Activated naive CD8-positive, alpha-beta T cell treated with anti-CD3 and anti-CD28 coated beads, Interleukin-2, amount 10 ng/mL, durations not matched to agents 7 days and 5 days (primary cell): ENCODE data around the gene XPOT. TPM values are rescaled to one million over a fixed set of nuclear protein-coding genes. Genes with fewer than 3 reads are reported as not detected.

ENCODE experiments used
- ATAC-seq: fragments of 150-1000 bp; cut with Tn5 transposase; one replicate; pipeline ENCODE4 v1.10.0; 2021; ENCODE audit warnings: low read depth, moderate library complexity
- POLR2A ChIA-PET: fragments of 350-600 bp; sonication (Branson Sonifier 250); formaldehyde crosslinking; loops from one replicate; lab custom pipeline; 2021; ENCODE audit warnings: antibody characterized with exemption; lab: Charles Lee
- DNase-seq: peaks from one replicate; pipeline ENCODE4 v3.0.0; 2021
- H3K27ac Mint-ChIP-seq: one replicate; pipeline ENCODE4 v1.8.0; 2022; ENCODE audit warnings: mild to moderate bottlenecking, mixed read lengths
- H3K27me3 Mint-ChIP-seq: one replicate; pipeline ENCODE4 v1.8.0; 2022; ENCODE audit warnings: mild to moderate bottlenecking, moderate library complexity, mixed read lengths
- H3K36me3 Mint-ChIP-seq: one replicate; pipeline ENCODE4 v1.8.0; 2021; ENCODE audit warnings: mild to moderate bottlenecking, mixed read lengths
- H3K4me1 Mint-ChIP-seq: one replicate; pipeline ENCODE4 v1.8.0; 2021; ENCODE audit warnings: mixed read lengths
- H3K4me3 Mint-ChIP-seq: one replicate; pipeline ENCODE4 v1.8.0; 2022; ENCODE audit warnings: mild to moderate bottlenecking, moderate library complexity, mixed read lengths
- H3K9me3 Mint-ChIP-seq: one replicate; pipeline ENCODE4 v1.8.0; 2021; ENCODE audit warnings: mixed read lengths
- total RNA-seq, 2 experiments: library from RNA; stranded (reverse); gene quantifications; one replicate each; pipeline ENCODE4 v1.2.3, GENCODE V29; 2021

Gene XPOT
- total RNA-seq, 2 experiments from 2014 or later: 98.7 to 107 TPM

- Mint-ChIP-seq H3K4me3 (no peak overlapping the region), H3K27me3 (no peaks in the 10 kb centered on the region), H3K36me3 (peaks cover 12% of the 10 kb centered on the region), H3K27ac (no peak overlapping the region), H3K9me3 (no peaks in the 10 kb centered on the region), H3K4me1 (peaks cover 37% of the 10 kb centered on the region)
- ATAC-seq: no peak
- DNase-seq: no peak
- POLR2A ChIA-PET: interaction anchor here (1.3 kb wide), 1 partner anchor 11 kb away, joined by 5 read pairs; no protein-coding TSS in a partner anchor
Observed at GRCh38 chr12:64457466-64457865, 53.3 kb downstream of the XPOT start.

DNA sequence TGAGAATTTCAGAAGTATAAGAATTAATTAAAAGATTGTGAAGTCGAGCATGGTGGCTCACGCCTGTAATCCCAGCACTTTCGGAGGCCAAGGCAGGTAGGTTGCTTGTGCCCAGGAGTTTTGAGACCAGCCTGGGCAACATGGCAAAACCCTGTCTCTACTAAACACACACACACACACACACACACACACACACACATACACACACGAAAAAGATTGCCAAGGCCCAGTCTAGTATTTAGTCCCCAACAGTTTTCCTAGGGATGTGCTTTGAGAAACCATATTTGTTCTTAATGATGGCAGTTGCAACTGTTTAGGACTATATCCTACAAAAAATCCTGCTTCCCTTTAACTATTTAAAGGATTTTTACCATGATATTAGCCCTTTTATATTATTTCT lies 53.7 kb downstream of the XPOT start:
- Mint-ChIP-seq H3K4me1 (peaks cover 36% of the 10 kb centered on the region), H3K4me3 (no peak overlapping the region), H3K9me3 (no peaks in the 10 kb centered on the region), H3K27me3 (no peaks in the 10 kb centered on the region), H3K27ac (no peak overlapping the region), H3K36me3 (peaks cover 12% of the 10 kb centered on the region)
- DNase-seq: no peak
- POLR2A ChIA-PET: interaction anchor here (1.5 kb wide), 1 partner anchor 54 kb away, joined by 4 read pairs; the partner anchor contains the start of gene XPOT
- no peak for ATAC-seq

GRCh38 chr12:64459394-64459891 lies 55.3 kb downstream of the XPOT start:
- POLR2A ChIA-PET: interaction anchor here (1.5 kb wide), 1 partner anchor 56 kb away, joined by 4 read pairs; the partner anchor contains the start of gene XPOT
- peak overlapping the region; percentile 84 for H3K4me3 Mint-ChIP-seq
- DNase-seq (no peak), ATAC-seq (peak; percentile 50)
- no peaks in the 10 kb centered on the region for H3K27me3 Mint-ChIP-seq
- H3K4me1 Mint-ChIP-seq: peaks cover 30% of the 10 kb centered on the region
- no peaks in the 10 kb centered on the region for H3K9me3 Mint-ChIP-seq
- H3K27ac Mint-ChIP-seq: peak overlapping the region; percentile 95
- peaks cover 12% of the 10 kb centered on the region for H3K36me3 Mint-ChIP-seq

GRCh38 chr12:64461634-64462414 lies 57.6 kb downstream of the XPOT start:
- H3K27ac Mint-ChIP-seq: no peak overlapping the region
- POLR2A ChIA-PET: no interaction called here
- no peak for ATAC-seq
- H3K9me3 Mint-ChIP-seq: no peaks in the 10 kb centered on the region
- no peaks in the 10 kb centered on the region for H3K27me3 Mint-ChIP-seq
- DNase-seq: no peak
- peaks cover 19% of the 10 kb centered on the region for H3K36me3 Mint-ChIP-seq
- peaks cover 20% of the 10 kb centered on the region for H3K4me1 Mint-ChIP-seq
- no peak overlapping the region for H3K4me3 Mint-ChIP-seq

DNA sequence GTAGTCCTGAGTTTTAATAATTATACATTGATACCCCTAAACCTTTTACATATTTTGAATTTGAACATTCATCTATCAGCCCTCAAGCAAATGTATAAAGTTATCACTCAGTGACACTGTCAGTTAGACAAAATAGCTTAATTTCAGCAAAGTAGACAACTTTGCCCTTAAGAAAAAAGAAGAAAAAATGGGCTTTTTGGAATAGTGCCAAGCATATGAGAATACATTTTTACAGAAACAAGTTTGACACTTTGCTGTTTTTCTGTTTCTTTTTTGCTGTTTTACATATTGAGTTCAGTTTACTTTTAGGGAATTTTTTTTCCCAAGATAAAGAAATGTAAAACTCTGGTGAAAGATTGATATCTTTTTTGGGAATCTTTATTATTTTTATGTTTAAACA lies 62.0 kb downstream of the XPOT start:
- no peak for ATAC-seq
- Mint-ChIP-seq H3K36me3 (peaks cover 29% of the 10 kb centered on the region), H3K27ac (no peak overlapping the region), H3K27me3 (no peaks in the 10 kb centered on the region), H3K4me3 (no peak overlapping the region), H3K4me1 (peaks cover 7% of the 10 kb centered on the region), H3K9me3 (no peaks in the 10 kb centered on the region)
- POLR2A ChIA-PET: no interaction called here
- no peak for DNase-seq

GRCh38 chr12:64468966-64469365 lies 64.8 kb downstream of the XPOT start:
- Mint-ChIP-seq H3K9me3 (no peaks in the 10 kb centered on the region), H3K27me3 (no peaks in the 10 kb centered on the region), H3K27ac (no peak overlapping the region), H3K4me3 (no peak overlapping the region), H3K4me1 (peaks cover 8% of the 10 kb centered on the region), H3K36me3 (peaks cover 49% of the 10 kb centered on the region)
- no peak for DNase-seq
- POLR2A ChIA-PET: interaction anchor here (1.5 kb wide), 1 partner anchor 12 kb away, joined by 5 read pairs; no protein-coding TSS in a partner anchor
- ATAC-seq: no peak

- no peaks in the 10 kb centered on the region for H3K9me3 Mint-ChIP-seq
Observed at GRCh38 chr12:64469455-64470142, 65.4 kb downstream of the XPOT start.

DNA sequence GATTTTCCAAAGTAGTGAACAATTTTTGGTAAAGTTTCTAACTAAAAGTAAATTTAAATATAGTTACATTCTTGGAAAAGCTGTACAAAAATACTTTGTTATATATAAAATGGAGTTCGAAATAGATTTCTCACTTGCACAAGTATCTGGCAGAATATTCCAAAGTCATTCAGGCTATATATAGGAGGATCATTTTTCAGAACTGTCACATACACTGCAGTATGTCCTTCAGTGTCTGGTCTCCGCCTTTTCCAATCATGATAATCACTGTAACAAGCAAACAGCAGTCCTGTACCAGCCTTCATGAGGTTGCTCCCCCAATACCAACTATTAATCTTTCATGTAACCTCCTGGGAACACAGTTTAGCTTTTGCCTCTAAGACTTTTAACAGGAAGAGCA lies 66.3 kb downstream of the XPOT start:
- DNase-seq (no peak), ATAC-seq (no peak)
- no peak overlapping the region for H3K4me3 Mint-ChIP-seq
- H3K4me1 Mint-ChIP-seq: peaks cover 8% of the 10 kb centered on the region
- POLR2A ChIA-PET: no interaction called here
- no peak overlapping the region for H3K27ac Mint-ChIP-seq
- no peaks in the 10 kb centered on the region for H3K27me3 Mint-ChIP-seq
- peaks cover 3% of the 10 kb centered on the region for H3K9me3 Mint-ChIP-seq
- H3K36me3 Mint-ChIP-seq: peaks cover 55% of the 10 kb centered on the region

More at GRCh38 chr12:64469455-64470142, 65.4 kb downstream of the XPOT start:
- ATAC-seq: no peak
- H3K4me3 Mint-ChIP-seq: no peak overlapping the region
- no peak overlapping the region for H3K27ac Mint-ChIP-seq
- DNase-seq: no peak
- peaks cover 8% of the 10 kb centered on the region for H3K4me1 Mint-ChIP-seq
- no peaks in the 10 kb centered on the region for H3K27me3 Mint-ChIP-seq
- POLR2A ChIA-PET: no interaction called here
- peaks cover 50% of the 10 kb centered on the region for H3K36me3 Mint-ChIP-seq

DNA sequence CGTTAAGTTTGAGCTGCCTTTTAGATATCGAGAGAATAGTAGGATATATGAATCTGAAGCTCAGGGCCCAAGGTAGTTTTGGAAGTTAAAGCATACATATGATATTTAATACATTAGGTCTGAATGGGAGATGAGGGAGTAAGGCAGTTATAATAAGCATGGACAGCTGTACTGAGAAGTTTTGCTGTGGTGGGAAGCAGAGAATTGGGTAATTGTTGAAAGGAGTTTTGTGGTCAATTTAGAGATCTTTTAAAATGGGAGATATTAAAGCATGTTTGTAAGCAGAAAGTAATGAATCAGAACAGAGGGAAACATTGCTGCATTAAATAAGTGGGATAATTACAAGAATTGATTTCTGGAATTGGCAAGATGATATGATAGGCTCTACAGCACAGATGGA lies 69.0 kb downstream of the XPOT start:
- ATAC-seq (no peak), DNase-seq (no peak)
- POLR2A ChIA-PET: no interaction called here
- Mint-ChIP-seq H3K4me1 (peaks cover 6% of the 10 kb centered on the region), H3K4me3 (no peak overlapping the region), H3K9me3 (peaks cover 11% of the 10 kb centered on the region), H3K27ac (no peak overlapping the region), H3K36me3 (peaks cover 67% of the 10 kb centered on the region), H3K27me3 (no peaks in the 10 kb centered on the region)

DNA sequence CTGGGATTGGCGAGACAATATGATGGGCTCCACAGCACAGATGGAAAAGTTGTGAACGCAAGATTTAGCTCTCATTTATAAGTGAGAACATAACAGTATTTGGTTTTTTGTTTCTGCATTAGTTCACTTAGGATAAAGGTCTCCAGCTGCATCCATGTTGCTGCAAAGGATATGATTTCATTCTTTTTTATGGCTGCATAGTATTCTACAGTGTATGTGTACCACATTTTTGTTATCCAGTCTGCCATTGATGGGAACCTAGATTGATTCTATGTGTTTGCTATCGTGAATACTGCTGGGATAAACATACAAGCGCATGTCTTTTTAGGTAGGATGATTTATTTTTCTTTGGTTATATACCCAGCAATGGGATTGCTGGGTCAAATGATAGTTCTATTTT lies 71.3 kb downstream of the XPOT start:
- H3K27me3 Mint-ChIP-seq: no peaks in the 10 kb centered on the region
- no peak overlapping the region for H3K27ac Mint-ChIP-seq
- DNase-seq (no peak), ATAC-seq (no peak)
- H3K4me1 Mint-ChIP-seq: peaks cover 2% of the 10 kb centered on the region
- H3K9me3 Mint-ChIP-seq: peaks cover 11% of the 10 kb centered on the region
- H3K36me3 Mint-ChIP-seq: peaks cover 63% of the 10 kb centered on the region
- POLR2A ChIA-PET: no interaction called here
- H3K4me3 Mint-ChIP-seq: no peak overlapping the region

GRCh38 chr12:64476844-64477243 lies 72.7 kb downstream of the XPOT start:
- Mint-ChIP-seq H3K4me3 (no peak overlapping the region), H3K4me1 (peaks cover 2% of the 10 kb centered on the region), H3K27me3 (no peaks in the 10 kb centered on the region), H3K27ac (no peak overlapping the region), H3K9me3 (peaks cover 11% of the 10 kb centered on the region), H3K36me3 (peaks cover 56% of the 10 kb centered on the region)
- POLR2A ChIA-PET: no interaction called here
- ATAC-seq (no peak), DNase-seq (no peak)

GRCh38 chr12:64478661-64479060 lies 74.5 kb downstream of the XPOT start:
- Mint-ChIP-seq H3K27me3 (no peaks in the 10 kb centered on the region), H3K36me3 (peaks cover 46% of the 10 kb centered on the region), H3K4me1 (no peaks in the 10 kb centered on the region), H3K4me3 (no peak overlapping the region), H3K27ac (no peak overlapping the region), H3K9me3 (peaks cover 11% of the 10 kb centered on the region)
- POLR2A ChIA-PET: no interaction called here
- ATAC-seq: no peak
- no peak for DNase-seq

- no peaks in the 10 kb centered on the region for H3K4me1 Mint-ChIP-seq
- no peak for ATAC-seq
Observed at GRCh38 chr12:64480148-64480547, 76.0 kb downstream of the XPOT start.

More at GRCh38 chr12:64480148-64480547, 76.0 kb downstream of the XPOT start:
- no peak overlapping the region for H3K27ac Mint-ChIP-seq
- POLR2A ChIA-PET: no interaction called here
- peaks cover 36% of the 10 kb centered on the region for H3K36me3 Mint-ChIP-seq
- DNase-seq: no peak
- no peaks in the 10 kb centered on the region for H3K27me3 Mint-ChIP-seq
- H3K4me3 Mint-ChIP-seq: no peak overlapping the region
- peaks cover 10% of the 10 kb centered on the region for H3K9me3 Mint-ChIP-seq
